HEK293T (cell line): ENCODE results near the gene SEMA3C.

Experiments used
- CTCF ChIA-PET: fragments of 350-600 bp; formaldehyde crosslinking; extraction: SDS; loops from one replicate; lab custom pipeline; 2021; ENCODE audit warnings: antibody characterized with exemption, inconsistent platforms; lab: Yijun Ruan, JAX
- POLR2A ChIA-PET: fragments of 350-600 bp; formaldehyde crosslinking; extraction: SDS; loops from one replicate; lab custom pipeline; 2020; ENCODE audit warnings: antibody characterized with exemption, inconsistent platforms; lab: Yijun Ruan, JAX
- DNase-seq: peaks from one replicate; pipeline ENCODE4 v3.0.0; 2012; ENCODE audit warnings: mixed read lengths; ENCODE audit errors: extremely low spot score
- ARNT ChIP-seq: fragments of 450-650 bp; IDR thresholded peaks from 2 replicates; pipeline ENCODE4 v1.6.1; 2017; ENCODE audit warnings: mild to moderate bottlenecking
- BHLHE40 ChIP-seq: fragments of 450-650 bp; IDR thresholded peaks from 2 replicates; pipeline ENCODE4 v1.6.1; 2016; ENCODE audit warnings: mild to moderate bottlenecking, moderate library complexity, borderline replicate concordance
- CTBP1 ChIP-seq: fragments of 450-650 bp; IDR thresholded peaks from 2 replicates; pipeline ENCODE4 v1.6.1; 2016; ENCODE audit warnings: borderline replicate concordance
- ELF4 ChIP-seq: fragments of 450-650 bp; IDR thresholded peaks from 2 replicates; pipeline ENCODE4 v1.6.1; 2017; ENCODE audit warnings: antibody characterized with exemption
- FOXA1 ChIP-seq: fragments of 450-650 bp; IDR thresholded peaks from 2 replicates; pipeline ENCODE4 v1.6.1; 2016; ENCODE audit warnings: mild to moderate bottlenecking
- FOXK2 ChIP-seq: fragments of 450-650 bp; IDR thresholded peaks from 2 replicates; pipeline ENCODE4 v1.6.1; 2016; ENCODE audit warnings: mild to moderate bottlenecking
- FOXM1 ChIP-seq: fragments of 450-650 bp; IDR thresholded peaks from 2 replicates; pipeline ENCODE4 v1.6.1; 2017; ENCODE audit warnings: mild to moderate bottlenecking, borderline replicate concordance
- HDGF ChIP-seq: fragments of 450-650 bp; IDR thresholded peaks from 2 replicates; pipeline ENCODE4 v1.6.1; 2017; ENCODE audit warnings: antibody characterized with exemption, borderline replicate concordance
- L3MBTL2 ChIP-seq: fragments of 450-650 bp; conservative IDR thresholded peaks from 2 replicates; pipeline ENCODE4 v1.6.1; 2016; ENCODE audit warnings: mild to moderate bottlenecking
- LEF1 ChIP-seq: fragments of 450-650 bp; IDR thresholded peaks from 2 replicates; pipeline ENCODE4 v1.6.1; 2017; ENCODE audit warnings: mild to moderate bottlenecking, borderline replicate concordance
- NFRKB ChIP-seq: fragments of 450-650 bp; IDR thresholded peaks from 2 replicates; pipeline ENCODE4 v1.6.1; 2016; ENCODE audit warnings: mild to moderate bottlenecking, moderate library complexity
- PKNOX1 ChIP-seq: fragments of 450-650 bp; IDR thresholded peaks from 2 replicates; pipeline ENCODE4 v1.6.1; 2016
- SP1 ChIP-seq: fragments of 450-650 bp; IDR thresholded peaks from 2 replicates; pipeline ENCODE4 v1.6.1; 2017
- SUZ12 ChIP-seq: fragments of 450-650 bp; IDR thresholded peaks from 2 replicates; pipeline ENCODE4 v1.6.1; 2016; ENCODE audit warnings: mild to moderate bottlenecking
- TARDBP ChIP-seq: fragments of 450-650 bp; IDR thresholded peaks from 2 replicates; pipeline ENCODE4 v1.6.1; 2016
- ZNF384 ChIP-seq: fragments of 450-650 bp; IDR thresholded peaks from 2 replicates; pipeline ENCODE4 v1.6.1; 2016

Gene SEMA3C

GRCh38 chr7:80879849-80880248, 39.0 kb downstream of the SEMA3C start:
- CTCF ChIA-PET, result no interaction called here
- DNase-seq, result no peak
- POLR2A ChIA-PET, result no interaction called here
- TF ChIP-seq FOXA1 (no peak), SUZ12 (no peak), FOXM1 (no peak), PKNOX1 (no peak), CTBP1 (no peak), BHLHE40 (no peak), LEF1 (no peak), SP1 (no peak), TARDBP (no peak), ELF4 (no peak), HDGF (no peak), L3MBTL2 (no peak), ARNT (no peak)

GRCh38 chr7:80876894-80877414, 41.9 kb downstream of the SEMA3C start:
- ChIA-PET CTCF (no interaction called here), POLR2A (interaction anchor here (1.5 kb wide), 1 partner anchor 42 kb away, joined by 6 read pairs; the partner anchor contains the start of gene SEMA3C)
- peak; percentile 85 for TF ChIP-seq FOXK2
- peak; percentile 97 for TF ChIP-seq PKNOX1
- peak; percentile 100 for TF ChIP-seq CTBP1
- TF ChIP-seq SP1, result no peak
- TF ChIP-seq FOXM1, result peak; percentile 46; the same call in 1 of the 2 replicates
- no peak for TF ChIP-seq NFRKB
- peak; percentile 83 for TF ChIP-seq ZNF384
- TF ChIP-seq HDGF, result no peak
- no peak for TF ChIP-seq SUZ12
- TF ChIP-seq ARNT, result peak; percentile 94
- no peak for TF ChIP-seq BHLHE40
- TF ChIP-seq LEF1, result peak; percentile 93
- TF ChIP-seq TARDBP, result peak; percentile 81
- no peak for TF ChIP-seq ELF4
- peak; percentile 86 for TF ChIP-seq FOXA1
- no peak for TF ChIP-seq L3MBTL2
- DNase-seq, result peak; percentile 74

- DNase-seq, result no peak
- TF ChIP-seq LEF1 (no peak), CTBP1 (no peak), ARNT (no peak), PKNOX1 (no peak), ZNF384 (no peak), BHLHE40 (no peak), ELF4 (no peak), L3MBTL2 (no peak), HDGF (no peak), SUZ12 (no peak), NFRKB (no peak), FOXA1 (no peak), FOXK2 (no peak), FOXM1 (no peak), TARDBP (no peak), SP1 (no peak)
- POLR2A ChIA-PET, result no interaction called here
- CTCF ChIA-PET, result no interaction called here
Observed at GRCh38 chr7:80875537-80876120, 43.2 kb downstream of the SEMA3C start.

GRCh38 chr7:80873140-80873539, 45.7 kb downstream of the SEMA3C start:
- POLR2A ChIA-PET, result interaction anchor here (0.9 kb wide), 1 partner anchor 45 kb away, joined by 4 read pairs; the partner anchor contains the start of gene SEMA3C
- CTCF ChIA-PET, result interaction anchor here (0.6 kb wide), 1 partner anchor 609 kb away, joined by 6 read pairs; no protein-coding TSS in a partner anchor
- TF ChIP-seq FOXK2, result no peak
- TF ChIP-seq PKNOX1, result no peak
- TF ChIP-seq HDGF, result no peak
- no peak for TF ChIP-seq ZNF384
- no peak for TF ChIP-seq LEF1
- TF ChIP-seq CTBP1, result no peak
- no peak for TF ChIP-seq ARNT
- TF ChIP-seq BHLHE40, result no peak
- TF ChIP-seq FOXA1, result no peak
- TF ChIP-seq TARDBP, result no peak
- TF ChIP-seq SP1, result no peak
- TF ChIP-seq L3MBTL2, result no peak
- TF ChIP-seq NFRKB, result no peak
- TF ChIP-seq ELF4, result no peak
- no peak for DNase-seq

- ChIA-PET POLR2A (interaction anchor here (1.4 kb wide), 1 partner anchor 41 kb away, joined by 3 read pairs; no protein-coding TSS in a partner anchor), CTCF (no interaction called here)
- no peak for DNase-seq
- TF ChIP-seq FOXM1, result no peak
- no peak for TF ChIP-seq SUZ12
- no peak for TF ChIP-seq BHLHE40
- no peak for TF ChIP-seq TARDBP
- TF ChIP-seq ELF4, result no peak
- TF ChIP-seq NFRKB, result no peak
Observed at GRCh38 chr7:80871228-80871627, 47.6 kb downstream of the SEMA3C start.
